ENCODE data around the gene STXBP3. TPM values are rescaled to one million over a fixed set of nuclear protein-coding genes. Genes with fewer than 3 reads are reported as not detected.
A peak's percentile ranks its signal among the peaks of the same experiment; 100 is the strongest.

The STXBP3 gene
- total and polyA plus RNA-seq, 2 of the 4 experiments (the other 2 are of a cell fraction) = 19.1 to 19.7 TPM

GRCh38 chr1:108722292-108722691 lies 24.2 kb upstream of the STXBP3 start:
- Histone ChIP-seq H4K5ac (ENCODE audit: low read depth, low read length) (peak overlapping the region; percentile 38; the same call in 1 of the 2 replicates), H3K4me1 (ENCODE audit: control insufficient read depth, insufficient read depth, low read length) (peaks cover 18% of the 10 kb centered on the region), H3K27ac (ENCODE audit: insufficient read depth, low read length) (peak overlapping the region; percentile 75; the same call in 1 of the 2 replicates), H3K14ac (replicated peaks; ENCODE audit: low read depth, low read length) (0 out of 2 replicates have a peak overlapping the region, but pooled peaks have one; percentile 48), H2BK20ac (ENCODE audit: low read depth, low read length) (peak overlapping the region; percentile 53; the same call in 1 of the 2 replicates), H3K9me1 (ENCODE audit: insufficient read depth, low read length) (0 out of 2 replicates have a peak, but pooled peaks cover 6% of the 10 kb centered on the region), H3K23ac (ENCODE audit: low read depth, low read length) (no peak overlapping the region), H3K4ac (ENCODE audit: low read depth, low read length) (peak overlapping the region; percentile 75), H4K8ac (ENCODE audit: low read depth in 2 of 2, low read length in 2 of 2) (peak overlapping the region in 1 of 2 experiments; percentile 68; a peak in 2 of 4 replicates), H3K79me1 (ENCODE audit: low read depth in 1 of 2, low read length in 2 of 2) (no peaks in the 10 kb centered on the region; a peak in 1 of 4 replicates), H3K4me3 (ENCODE audit: insufficient read depth, low read depth, low read length) (peak overlapping the region; percentile 2; the same call in 1 of the 2 replicates), H3K4me2 (ENCODE audit: low read depth, low read length) (peak overlapping the region; percentile 88), H4K91ac (ENCODE audit: insufficient read depth, low read depth, low read length) (0 out of 2 replicates have a peak overlapping the region, but pooled peaks have one; percentile 44), H3K18ac (ENCODE audit: low read depth, low read length) (peak overlapping the region; percentile 39; the same call in 1 of the 2 replicates), H3K56ac (ENCODE audit: extremely low read depth, insufficient read depth, low read length) (peak overlapping the region; percentile 31; the same call in 1 of the 2 replicates), H2AK5ac (ENCODE audit: low read depth, low read length) (no peak overlapping the region), H3K36me3 (ENCODE audit: control insufficient read depth, insufficient read depth, low read length) (no peaks in the 10 kb centered on the region), H3K9ac (ENCODE audit: low read depth, low read length) (no peak overlapping the region), H2BK120ac (ENCODE audit: low read depth, low read length) (peak overlapping the region; percentile 45), H2BK15ac (ENCODE audit: low read depth, low read length) (peak overlapping the region; percentile 6; the same call in 1 of the 3 replicates), H3K9me3 (ENCODE audit: control insufficient read depth, insufficient read depth, low read length) (no peaks in the 10 kb centered on the region), H2BK5ac (ENCODE audit: low read depth, low read length, poor library complexity, severe bottlenecking) (peak overlapping the region; percentile 76), H2AFZ (replicated peaks; ENCODE audit: low read length, poor library complexity) (peak overlapping the region; percentile 71), H4K20me1 (ENCODE audit: insufficient read depth, low read length) (no peaks in the 10 kb centered on the region), H3K27me3 (ENCODE audit: control insufficient read depth, insufficient read depth, low read length) (no peaks in the 10 kb centered on the region), H2AK9ac (replicated peaks; ENCODE audit: low read depth, low read length, poor library complexity) (no peak overlapping the region)
- CTCF ChIA-PET = interaction anchor here (0.9 kb wide), 1 partner anchor 9 kb away, joined by 3 read pairs; no protein-coding TSS in a partner anchor
- intact Hi-C loops (cut with micrococcal nuclease) = loop anchor here (2.0 kb wide), 1 partner anchor 25 kb away; the partner anchor contains the start of gene STXBP3
- ATAC-seq (ENCODE audit: low read depth) = peak; percentile 71
- TF ChIP-seq RAD21 (IDR thresholded peaks at IDR 0.05; ENCODE audit: low read length) (peak; percentile 3; the same call in 1 of the 2 replicates), BHLHE40 (IDR thresholded peaks at IDR 0.05; ENCODE audit: low read depth, low read length) (no peak), CHD1 (IDR thresholded peaks at IDR 0.05; ENCODE audit: low read depth, low read length) (no peak)
- no TSS peak for BruUV-seq (replicated peaks)
- WGBS, 2 experiments (ENCODE audit: extremely low coverage in 2 of 2, insufficient read length in 1 of 2) = 20% methylated on average over 2 of the region's 6 CpGs; no CpG with 5 or more reads in 1 of the 2 experiments
- peak; percentile 77 for DNase-seq
- POLR2A ChIA-PET (ENCODE audit: unreplicated experiment) = no interaction called here
- dilution Hi-C loops (cut with HindIII; ENCODE audit: low sequenced_read_pairs, unreplicated experiment) = no loop called here
- in situ Hi-C loops (cut with MboI; ENCODE audit: low sequenced_read_pairs) = no loop called here

All from IMR-90 (cell line).